Measurements from ENCODE around the gene SGTA.

- TF ChIP-seq CTCF (IDR thresholded peaks at IDR 0.05; ENCODE audit: low read depth, low read length), result no peak
- TF ChIP-seq EZH2phosphoT487 (IDR thresholded peaks at IDR 0.05; ENCODE audit: low read depth), result no peak
Measured at GRCh38 chr19:2728783-2729387, 54.2 kb downstream of the SGTA start.
